PC-9 (cell line): Measurements from ENCODE around the gene STEAP4. TPM values are rescaled to one million over a fixed set of nuclear protein-coding genes. Genes with fewer than 3 reads are reported as not detected.

Experiments
- BruUV-seq: library from RNA; stranded (reverse); fragments of 400-500 nt; replicated peaks from 2 replicates; lab custom pipeline; 2021; lab: Mats Ljungman, UMichigan
- CTCF ChIA-PET: fragments of 300-600 bp; sonication (Branson Sonifier 250); formaldehyde crosslinking; loops from one replicate; lab custom pipeline; 2022; ENCODE audit warnings: antibody characterized with exemption; lab: Charles Lee
- POLR2A ChIA-PET: fragments of 300-600 bp; sonication (Branson Sonifier 250); formaldehyde crosslinking; loops from one replicate; lab custom pipeline; 2022; ENCODE audit warnings: antibody characterized with exemption; ENCODE audit not compliant: unreplicated experiment; lab: Charles Lee
- DNase-seq, 2 experiments: peaks; one replicate each; pipeline versions ENCODE4 v3.0.0 to v3.0.0-alpha.2; 2015 to 2022; ENCODE audit warnings: mixed read lengths in 1 of 2
- H2AFZ ChIP-seq: fragments of 200-600 bp; sonication (generic); 2 replicates; pipeline ENCODE4 v1.8.1; 2017; ENCODE audit warnings: antibody characterized with exemption
- H3F3A ChIP-seq: fragments of 200-600 bp; sonication (generic); 2 replicates; pipeline ENCODE4 v1.8.1; 2017; ENCODE audit warnings: antibody characterized with exemption, mild to moderate bottlenecking, low read depth; ENCODE audit not compliant: insufficient read depth
- H3K27ac ChIP-seq: fragments of 200-600 bp; sonication (generic); 2 replicates; pipeline ENCODE4 v1.6.1; 2016; ENCODE audit warnings: mixed run types
- H3K27me3 ChIP-seq: fragments of 200-600 bp; sonication (generic); 2 replicates; pipeline ENCODE4 v1.6.1; 2016; ENCODE audit warnings: low read depth, mixed run types; ENCODE audit not compliant: insufficient read depth
- H3K36me3 ChIP-seq: fragments of 200-600 bp; sonication (generic); 2 replicates; pipeline ENCODE4 v1.6.1; 2016; ENCODE audit warnings: low read depth, mixed run types
- H3K4me1 ChIP-seq: fragments of 200-600 bp; sonication (generic); replicated peaks from 2 replicates; pipeline ENCODE4 v1.6.1; 2016; ENCODE audit warnings: mixed run types; ENCODE audit not compliant: insufficient read depth
- H3K4me2 ChIP-seq: fragments of 200-600 bp; sonication (generic); 2 replicates; pipeline ENCODE4 v1.6.1; 2017; ENCODE audit warnings: mixed run types
- H3K4me3 ChIP-seq: fragments of 200-600 bp; sonication (generic); 2 replicates; pipeline ENCODE4 v1.6.1; 2016; ENCODE audit warnings: mixed run types
- H3K79me2 ChIP-seq: fragments of 200-600 bp; sonication (generic); 2 replicates; pipeline ENCODE4 v1.6.1; 2017; ENCODE audit warnings: low read depth, mixed run types
- H3K9me2 ChIP-seq: fragments of 200-600 bp; sonication (generic); 2 replicates; pipeline ENCODE4 v1.8.1; 2017; ENCODE audit warnings: mild to moderate bottlenecking; ENCODE audit not compliant: insufficient read depth
- H3K9me3 ChIP-seq: fragments of 200-600 bp; sonication (generic); 2 replicates; pipeline ENCODE4 v1.8.1; 2016; ENCODE audit warnings: low read depth; ENCODE audit not compliant: insufficient read depth
- H4K20me1 ChIP-seq: fragments of 200-600 bp; sonication (generic); 2 replicates; pipeline ENCODE4 v1.8.1; 2017; ENCODE audit not compliant: insufficient read depth
- EZH2 ChIP-seq: fragments of 200-600 bp; sonication (generic); IDR thresholded peaks from 2 replicates; pipeline ENCODE4 v1.8.0; 2017; ENCODE audit warnings: antibody characterized with exemption, low read depth
- intact Hi-C: fragments of 100-400 bp; cut with micrococcal nuclease; formaldehyde crosslinking; loops from one replicate; pipeline ENCODE4 v1.10.0; 2022; ENCODE audit not compliant: unreplicated experiment
- total RNA-seq: library from RNA; stranded (reverse); gene quantifications from 2 replicates; pipeline ENCODE4 v1.2.3, GENCODE V29; 2021
- TF ChIP-seq, protein P1 (sequence below): fragments of 200-600 bp; sonication (generic); conservative IDR thresholded peaks from 2 replicates; pipeline ENCODE4 v1.6.1; 2017; ENCODE audit warnings: mixed run types, antibody characterized with exemption, mild to moderate bottlenecking, moderate library complexity

The STEAP4 gene
- total RNA-seq, 1 experiment from 2014 or later: 10.3 TPM

DNA sequence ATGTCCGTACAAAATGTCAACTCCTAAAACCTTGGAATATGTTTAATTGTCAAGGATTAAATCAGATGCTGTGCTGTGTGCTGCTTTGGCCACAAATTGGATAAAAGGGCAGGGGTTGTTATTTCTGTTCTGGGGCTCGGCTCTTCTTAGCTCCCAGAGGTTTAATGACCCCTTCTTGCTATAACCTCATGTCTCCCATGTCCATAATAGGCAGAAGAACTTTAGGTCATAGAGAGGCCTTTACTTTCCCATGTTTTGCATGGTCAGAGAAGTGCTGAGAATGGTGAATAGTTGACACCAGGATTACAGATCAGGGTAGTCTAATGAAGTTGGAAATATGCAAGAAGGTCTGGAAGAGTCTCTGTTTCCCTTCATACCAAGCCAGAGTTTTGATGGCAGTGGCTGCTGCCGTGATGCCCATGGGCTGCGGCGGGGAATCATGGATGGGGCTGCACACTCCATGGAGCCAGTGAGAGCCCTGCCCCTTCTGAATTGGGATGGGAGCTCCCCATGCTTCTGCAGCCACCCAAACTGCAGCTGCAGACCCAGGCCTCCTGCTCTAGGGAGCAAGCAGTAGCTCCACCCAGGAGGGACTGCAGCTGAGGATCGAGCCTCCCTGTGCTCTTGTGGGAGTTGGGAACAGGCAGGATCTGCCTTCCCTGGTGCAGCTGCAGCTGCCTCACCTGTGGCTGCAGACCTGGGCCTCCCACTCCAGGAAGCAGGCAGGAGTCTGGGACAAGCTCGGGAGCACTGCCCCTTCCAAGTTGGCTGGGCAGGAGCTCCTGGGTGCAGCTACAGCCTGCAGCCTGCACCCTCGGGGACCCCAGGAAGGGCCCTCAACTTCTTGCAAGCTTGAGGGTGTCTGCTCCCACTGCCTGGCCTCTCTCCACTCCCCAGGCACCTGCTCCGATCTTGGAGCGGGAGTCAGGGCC is 23.1 kb upstream of the STEAP4 start:
- no peaks in the 10 kb centered on the region for H3K9me2 ChIP-seq
- H3K79me2 ChIP-seq: no peaks in the 10 kb centered on the region
- H3K27me3 ChIP-seq: no peaks in the 10 kb centered on the region
- intact Hi-C loops: no loop called here
- no peaks in the 10 kb centered on the region for H3K9me3 ChIP-seq
- BruUV-seq: no TSS peak
- no peaks in the 10 kb centered on the region for H4K20me1 ChIP-seq
- CTCF ChIA-PET: no interaction called here
- no peak overlapping the region for H3K4me2 ChIP-seq
- no peaks in the 10 kb centered on the region for H3K4me1 ChIP-seq
- H3F3A ChIP-seq: no peaks in the 10 kb centered on the region
- no peak overlapping the region for H3K4me3 ChIP-seq
- TF ChIP-seq EZH2: no peak
- TF ChIP-seq, protein P1, sequence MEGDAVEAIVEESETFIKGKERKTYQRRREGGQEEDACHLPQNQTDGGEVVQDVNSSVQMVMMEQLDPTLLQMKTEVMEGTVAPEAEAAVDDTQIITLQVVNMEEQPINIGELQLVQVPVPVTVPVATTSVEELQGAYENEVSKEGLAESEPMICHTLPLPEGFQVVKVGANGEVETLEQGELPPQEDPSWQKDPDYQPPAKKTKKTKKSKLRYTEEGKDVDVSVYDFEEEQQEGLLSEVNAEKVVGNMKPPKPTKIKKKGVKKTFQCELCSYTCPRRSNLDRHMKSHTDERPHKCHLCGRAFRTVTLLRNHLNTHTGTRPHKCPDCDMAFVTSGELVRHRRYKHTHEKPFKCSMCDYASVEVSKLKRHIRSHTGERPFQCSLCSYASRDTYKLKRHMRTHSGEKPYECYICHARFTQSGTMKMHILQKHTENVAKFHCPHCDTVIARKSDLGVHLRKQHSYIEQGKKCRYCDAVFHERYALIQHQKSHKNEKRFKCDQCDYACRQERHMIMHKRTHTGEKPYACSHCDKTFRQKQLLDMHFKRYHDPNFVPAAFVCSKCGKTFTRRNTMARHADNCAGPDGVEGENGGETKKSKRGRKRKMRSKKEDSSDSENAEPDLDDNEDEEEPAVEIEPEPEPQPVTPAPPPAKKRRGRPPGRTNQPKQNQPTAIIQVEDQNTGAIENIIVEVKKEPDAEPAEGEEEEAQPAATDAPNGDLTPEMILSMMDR: no peak
- H3K27ac ChIP-seq: no peak overlapping the region
- POLR2A ChIA-PET: interaction anchor here (0.6 kb wide), 1 partner anchor 38 kb away, joined by 12 read pairs; no protein-coding TSS in a partner anchor
- DNase-seq: no peak
- H2AFZ ChIP-seq: no peak overlapping the region
- H3K36me3 ChIP-seq: no peaks in the 10 kb centered on the region

- ChIA-PET POLR2A (no interaction called here), CTCF (no interaction called here)
- Histone ChIP-seq H4K20me1 (no peaks in the 10 kb centered on the region), H3F3A (no peaks in the 10 kb centered on the region), H2AFZ (no peak overlapping the region), H3K9me3 (no peaks in the 10 kb centered on the region), H3K79me2 (no peaks in the 10 kb centered on the region), H3K4me3 (no peak overlapping the region), H3K4me2 (no peak overlapping the region), H3K27ac (no peak overlapping the region), H3K9me2 (no peaks in the 10 kb centered on the region), H3K36me3 (no peaks in the 10 kb centered on the region), H3K4me1 (no peaks in the 10 kb centered on the region), H3K27me3 (no peaks in the 10 kb centered on the region)
- TF ChIP-seq EZH2: no peak
- TF ChIP-seq, protein P1: no peak
- no peak for DNase-seq
- intact Hi-C loops: no loop called here
- BruUV-seq: no TSS peak
Observed at GRCh38 chr7:88328787-88329186, 22.1 kb upstream of the STEAP4 start.

DNA sequence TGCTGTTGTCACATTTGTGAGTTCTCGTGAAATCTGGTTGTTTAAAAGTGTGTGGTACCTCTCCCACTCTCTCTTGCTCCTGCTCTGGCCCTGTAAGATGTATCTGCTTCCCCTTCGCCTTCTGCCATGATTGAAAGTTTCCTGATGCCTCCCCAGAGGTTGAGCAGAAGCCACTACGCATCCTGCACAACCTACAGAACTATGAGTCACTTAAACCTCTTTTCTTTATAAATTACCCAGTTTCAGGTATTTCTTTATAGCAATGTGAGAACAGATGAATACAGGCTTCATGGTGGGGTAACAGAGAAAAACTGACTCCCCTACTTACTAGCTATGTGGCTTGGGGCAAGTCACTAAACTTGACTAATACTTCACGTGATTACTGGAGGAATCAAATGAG is 18.0 kb upstream of the STEAP4 start:
- ChIA-PET POLR2A (no interaction called here), CTCF (no interaction called here)
- no peaks in the 10 kb centered on the region for H3K27me3 ChIP-seq
- H3K4me3 ChIP-seq: no peak overlapping the region
- TF ChIP-seq, protein P1: no peak
- intact Hi-C loops: no loop called here
- no peaks in the 10 kb centered on the region for H3K79me2 ChIP-seq
- no peaks in the 10 kb centered on the region for H3K36me3 ChIP-seq
- no peaks in the 10 kb centered on the region for H3K9me3 ChIP-seq
- H3K4me2 ChIP-seq: no peak overlapping the region
- no peak for DNase-seq
- no peaks in the 10 kb centered on the region for H3K9me2 ChIP-seq
- H2AFZ ChIP-seq: no peak overlapping the region
- H3K27ac ChIP-seq: no peak overlapping the region
- H3F3A ChIP-seq: no peaks in the 10 kb centered on the region
- no TSS peak for BruUV-seq
- no peaks in the 10 kb centered on the region for H3K4me1 ChIP-seq
- no peaks in the 10 kb centered on the region for H4K20me1 ChIP-seq
